ENCODE results near the gene DOCK2. TPM values are rescaled to one million over a fixed set of nuclear protein-coding genes. Genes with fewer than 3 reads are reported as not detected.
"Not testable (repeated sequence)": the region's sequence is repeated elsewhere in the genome, so short reads cannot be mapped to it uniquely, and the experiment has no call there.

The DOCK2 gene
- total RNA-seq, 1 donor from 2014 or later = 108 TPM

DNA sequence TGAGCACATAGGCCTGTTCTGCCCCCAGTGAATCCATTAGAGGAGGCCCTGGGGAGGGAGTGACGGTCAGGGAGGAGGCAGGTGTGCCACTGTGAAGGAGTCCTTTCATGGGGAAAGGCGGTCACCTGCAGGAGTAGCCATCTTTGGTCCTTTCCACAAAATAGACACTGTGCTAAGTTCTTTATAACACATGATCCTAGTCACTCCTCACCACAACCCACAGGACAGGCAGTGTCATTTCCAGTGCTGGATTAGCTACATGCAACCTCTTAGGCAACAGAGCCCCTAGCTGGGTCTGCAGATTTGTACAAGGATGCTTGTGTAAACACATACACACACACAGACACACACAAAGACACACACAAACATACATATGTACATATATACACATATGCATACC lies 18.3 kb downstream of the DOCK2 start:
- Histone ChIP-seq H3K27me3 (ENCODE audit: low read depth) (no peaks in the 10 kb centered on the region), H3K4me3 (no peak overlapping the region), H3K36me3 (peaks cover 5% of the 10 kb centered on the region), H3K9me3 (no peaks in the 10 kb centered on the region), H3K27ac (no peak overlapping the region), H3K4me1 (peaks cover 25% of the 10 kb centered on the region)
- TF ChIP-seq, protein P1, sequence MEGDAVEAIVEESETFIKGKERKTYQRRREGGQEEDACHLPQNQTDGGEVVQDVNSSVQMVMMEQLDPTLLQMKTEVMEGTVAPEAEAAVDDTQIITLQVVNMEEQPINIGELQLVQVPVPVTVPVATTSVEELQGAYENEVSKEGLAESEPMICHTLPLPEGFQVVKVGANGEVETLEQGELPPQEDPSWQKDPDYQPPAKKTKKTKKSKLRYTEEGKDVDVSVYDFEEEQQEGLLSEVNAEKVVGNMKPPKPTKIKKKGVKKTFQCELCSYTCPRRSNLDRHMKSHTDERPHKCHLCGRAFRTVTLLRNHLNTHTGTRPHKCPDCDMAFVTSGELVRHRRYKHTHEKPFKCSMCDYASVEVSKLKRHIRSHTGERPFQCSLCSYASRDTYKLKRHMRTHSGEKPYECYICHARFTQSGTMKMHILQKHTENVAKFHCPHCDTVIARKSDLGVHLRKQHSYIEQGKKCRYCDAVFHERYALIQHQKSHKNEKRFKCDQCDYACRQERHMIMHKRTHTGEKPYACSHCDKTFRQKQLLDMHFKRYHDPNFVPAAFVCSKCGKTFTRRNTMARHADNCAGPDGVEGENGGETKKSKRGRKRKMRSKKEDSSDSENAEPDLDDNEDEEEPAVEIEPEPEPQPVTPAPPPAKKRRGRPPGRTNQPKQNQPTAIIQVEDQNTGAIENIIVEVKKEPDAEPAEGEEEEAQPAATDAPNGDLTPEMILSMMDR (IDR thresholded peaks at IDR 0.05) = no peak
- intact Hi-C loops (cut with DNase I) = no loop called here
- DNase-seq = no peak
- ATAC-seq = no peak

DNA sequence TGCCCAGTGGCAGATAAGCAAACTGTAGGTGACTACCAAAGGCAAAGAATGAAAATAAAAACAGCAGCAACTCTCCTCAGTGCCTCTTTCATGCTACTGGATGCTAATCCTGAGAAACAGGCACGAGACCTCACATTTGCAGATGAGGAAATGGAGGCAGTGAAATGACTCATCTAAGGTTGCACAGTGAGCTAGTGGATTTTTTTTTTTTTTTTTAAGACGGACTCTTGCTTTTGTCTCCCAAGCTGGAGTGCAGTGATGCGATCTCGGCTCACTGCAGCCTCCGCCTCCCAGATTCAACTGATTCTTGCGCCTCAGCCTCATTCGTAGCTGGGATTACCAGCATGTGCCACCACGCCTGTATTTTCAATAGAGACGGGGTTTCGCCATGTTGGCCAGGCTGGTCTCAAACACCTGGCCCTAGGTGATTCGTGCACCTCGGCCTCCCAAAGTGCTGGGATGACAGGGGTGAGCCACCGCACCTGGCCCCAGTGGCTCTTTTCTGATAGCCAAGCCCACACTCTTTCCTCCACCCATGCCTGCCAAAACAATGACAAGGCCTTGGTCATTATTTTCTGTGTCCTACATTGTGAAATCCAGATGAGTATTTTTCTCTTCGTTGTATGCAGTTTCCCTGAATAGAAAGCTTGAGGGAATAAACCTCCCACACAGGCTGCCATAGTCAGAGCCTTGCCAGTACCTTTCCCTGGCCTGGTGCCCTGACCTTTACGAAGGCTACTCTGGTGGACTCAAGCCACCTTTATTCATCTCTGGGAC lies 19.2 kb downstream of the DOCK2 start:
- TF ChIP-seq, protein P1 (IDR thresholded peaks at IDR 0.05) = no peak
- no peak for DNase-seq
- intact Hi-C loops (cut with DNase I) = no loop called here
- H3K4me3 ChIP-seq = no peak overlapping the region
- no peaks in the 10 kb centered on the region for H3K27me3 ChIP-seq (ENCODE audit: low read depth)
- H3K4me1 ChIP-seq = peaks cover 16% of the 10 kb centered on the region
- H3K27ac ChIP-seq = no peak overlapping the region
- peaks cover 5% of the 10 kb centered on the region for H3K36me3 ChIP-seq
- no peak for ATAC-seq
- H3K9me3 ChIP-seq = no peaks in the 10 kb centered on the region

DNA sequence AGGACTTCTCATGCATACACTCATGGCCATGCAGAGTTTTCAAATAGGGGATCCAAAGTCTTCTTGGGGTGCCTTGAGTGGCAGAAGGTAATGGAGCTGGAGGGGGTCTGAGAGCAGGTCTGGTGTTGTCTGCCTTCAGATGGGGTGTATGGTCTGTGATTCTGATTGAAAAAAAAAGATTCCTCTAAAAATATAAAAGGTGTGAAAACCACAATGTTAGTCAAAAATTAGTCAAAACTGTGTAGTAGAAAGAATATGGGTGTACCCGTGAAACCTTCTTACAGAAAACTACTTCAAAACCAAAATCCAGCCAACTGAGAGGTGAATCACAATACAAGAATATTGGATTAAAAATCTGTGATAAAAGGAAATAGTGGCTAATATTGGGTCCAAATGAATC lies 20.1 kb downstream of the DOCK2 start:
- DNase-seq (no peak), ATAC-seq (no peak)
- no peak overlapping the region for H3K27ac ChIP-seq
- H3K4me3 ChIP-seq = no peak overlapping the region
- no peaks in the 10 kb centered on the region for H3K27me3 ChIP-seq (ENCODE audit: low read depth)
- H3K36me3 ChIP-seq = peaks cover 5% of the 10 kb centered on the region
- intact Hi-C loops (cut with DNase I) = no loop called here
- TF ChIP-seq, protein P1 (IDR thresholded peaks at IDR 0.05) = no peak
- H3K9me3 ChIP-seq = no peaks in the 10 kb centered on the region
- H3K4me1 ChIP-seq = peaks cover 8% of the 10 kb centered on the region

DNA sequence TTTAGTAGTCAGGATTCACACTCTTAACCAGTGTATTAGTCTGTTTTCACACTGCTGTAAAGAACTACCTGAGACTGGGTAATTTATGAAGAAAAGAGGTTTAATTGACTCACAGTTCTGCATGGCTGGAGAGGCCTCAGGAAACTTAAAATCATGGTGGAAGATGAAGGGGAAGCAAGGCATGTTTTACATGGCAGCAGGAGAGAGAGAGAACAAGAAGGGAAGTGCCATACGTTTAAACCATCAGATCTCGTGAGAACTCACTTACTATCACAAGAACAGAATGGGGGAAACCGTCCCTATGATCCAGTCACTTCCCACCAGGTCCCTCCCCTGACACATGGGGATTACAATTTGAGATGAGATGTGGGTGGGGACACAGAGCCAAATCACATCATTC lies 25.4 kb downstream of the DOCK2 start:
- intact Hi-C loops (cut with DNase I); DNase-seq; H3K36me3 ChIP-seq; ATAC-seq; H3K4me1 ChIP-seq; H3K27ac ChIP-seq; H3K27me3 ChIP-seq (ENCODE audit: low read depth); H3K4me3 ChIP-seq; H3K9me3 ChIP-seq: not testable (repeated sequence)

DNA sequence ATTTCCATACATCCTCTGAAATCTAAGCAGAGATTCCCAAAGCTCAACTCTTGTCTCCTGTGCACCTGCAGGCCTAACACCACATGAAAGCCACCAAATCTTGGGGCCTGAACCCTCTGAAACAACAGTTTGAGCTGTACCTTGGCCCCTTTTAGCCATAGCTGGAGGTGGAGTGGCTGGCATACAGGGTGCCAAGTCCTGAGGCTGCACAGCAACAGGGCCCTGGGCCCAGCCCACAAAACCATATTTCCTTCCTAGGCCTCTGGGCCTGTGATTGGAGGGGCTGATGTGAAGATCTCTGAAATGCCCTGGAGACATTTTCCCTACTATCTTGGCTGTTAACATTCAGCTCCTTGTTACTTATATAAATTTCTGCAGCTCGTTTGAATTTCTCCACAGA lies 26.5 kb downstream of the DOCK2 start:
- Histone ChIP-seq H3K27ac (no peak overlapping the region), H3K27me3 (ENCODE audit: low read depth) (no peaks in the 10 kb centered on the region), H3K36me3 (no peaks in the 10 kb centered on the region), H3K9me3 (no peaks in the 10 kb centered on the region), H3K4me1 (no peaks in the 10 kb centered on the region), H3K4me3 (no peak overlapping the region)
- no peak for ATAC-seq
- intact Hi-C loops (cut with DNase I) = no loop called here
- DNase-seq = no peak
- TF ChIP-seq, protein P1 (IDR thresholded peaks at IDR 0.05) = no peak

DNA sequence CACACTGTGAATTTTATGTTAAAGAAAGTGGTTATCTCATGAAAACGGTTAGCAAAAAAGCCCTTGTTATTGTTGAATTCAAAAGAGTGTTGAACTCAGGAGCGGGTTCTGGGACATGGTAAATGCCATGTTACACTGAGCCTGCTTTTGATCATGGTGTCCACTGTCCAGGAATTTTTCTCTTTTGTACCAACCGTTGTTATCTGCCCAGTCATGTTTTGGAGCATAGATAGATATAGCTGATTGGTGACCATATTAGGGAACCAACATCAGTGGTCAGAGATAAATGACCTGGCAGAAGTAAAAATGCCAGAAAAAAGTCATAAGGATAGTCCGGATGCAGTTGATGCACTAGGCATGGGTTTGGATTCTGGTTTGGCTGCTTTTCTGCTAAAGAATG lies 29.3 kb downstream of the DOCK2 start:
- no peaks in the 10 kb centered on the region for H3K9me3 ChIP-seq
- no peak for ATAC-seq
- TF ChIP-seq, protein P1 (IDR thresholded peaks at IDR 0.05) = no peak
- H3K4me3 ChIP-seq = no peak overlapping the region
- H3K27me3 ChIP-seq (ENCODE audit: low read depth) = no peaks in the 10 kb centered on the region
- no peaks in the 10 kb centered on the region for H3K4me1 ChIP-seq
- intact Hi-C loops (cut with DNase I) = no loop called here
- no peak for DNase-seq
- H3K36me3 ChIP-seq = no peaks in the 10 kb centered on the region
- H3K27ac ChIP-seq = no peak overlapping the region
